Activated T-helper 17 cell treated with anti-CD3 and anti-CD28 coated beads, Interleukin-2, amount 50 U/mL, for 72 hours (primary cell): ENCODE measurements around the gene FGF5. TPM values are rescaled to one million over a fixed set of nuclear protein-coding genes. Genes with fewer than 3 reads are reported as not detected.
"Not testable (repeated sequence)": the region's sequence is repeated elsewhere in the genome, so short reads cannot be mapped to it uniquely, and the experiment has no call there.

Experiments
- ATAC-seq: fragments of 150-1000 bp; cut with Tn5 transposase; replicated peaks from 2 replicates; pipeline ENCODE4 v1.10.0; 2021; ENCODE audit warnings: mild to moderate bottlenecking, moderate library complexity
- H3K27ac Mint-ChIP-seq: one replicate; pipeline ENCODE4 v1.8.0; 2022; ENCODE audit warnings: mixed read lengths
- H3K27me3 Mint-ChIP-seq: one replicate; pipeline ENCODE4 v1.8.0; 2022; ENCODE audit warnings: mixed read lengths
- H3K36me3 Mint-ChIP-seq: one replicate; pipeline ENCODE4 v1.8.0; 2022; ENCODE audit warnings: low read depth, mild to moderate bottlenecking, mixed read lengths
- H3K4me1 Mint-ChIP-seq: one replicate; pipeline ENCODE4 v1.8.0; 2022; ENCODE audit warnings: mixed read lengths
- H3K4me3 Mint-ChIP-seq: one replicate; pipeline ENCODE4 v1.8.0; 2022; ENCODE audit warnings: mild to moderate bottlenecking, mixed read lengths
- H3K9me3 Mint-ChIP-seq: one replicate; pipeline ENCODE4 v1.8.0; 2022; ENCODE audit warnings: mixed read lengths
- total RNA-seq, 2 donors: library from RNA; stranded (reverse); gene quantifications; one replicate each; pipeline ENCODE4 v1.2.3, GENCODE V29; 2022

FGF5 gene
- total RNA-seq, 2 donors from 2014 or later = not detected

- Mint-ChIP-seq H3K4me3 (no peak overlapping the region), H3K4me1 (peaks cover 6% of the 10 kb centered on the region), H3K9me3 (no peaks in the 10 kb centered on the region), H3K27me3 (peaks cover 69% of the 10 kb centered on the region), H3K36me3 (no peaks in the 10 kb centered on the region), H3K27ac (no peak overlapping the region)
- no peak for ATAC-seq
Observed at GRCh38 chr4:80263541-80264351, 2.7 kb upstream of the FGF5 start.

- H3K36me3 Mint-ChIP-seq = no peaks in the 10 kb centered on the region
- H3K27me3 Mint-ChIP-seq = peaks cover 70% of the 10 kb centered on the region
- H3K4me3 Mint-ChIP-seq = no peak overlapping the region
- H3K27ac Mint-ChIP-seq = no peak overlapping the region
- no peaks in the 10 kb centered on the region for H3K9me3 Mint-ChIP-seq
- no peak for ATAC-seq
- peaks cover 6% of the 10 kb centered on the region for H3K4me1 Mint-ChIP-seq
Observed at GRCh38 chr4:80264352-80264647, 2.2 kb upstream of the FGF5 start.

GRCh38 chr4:80264825-80265224 lies 1.6 kb upstream of the FGF5 start:
- Mint-ChIP-seq H3K9me3 (no peaks in the 10 kb centered on the region), H3K27ac (no peak overlapping the region), H3K27me3 (peaks cover 70% of the 10 kb centered on the region), H3K4me3 (no peak overlapping the region), H3K36me3 (no peaks in the 10 kb centered on the region), H3K4me1 (peaks cover 6% of the 10 kb centered on the region)
- no peak for ATAC-seq

- H3K9me3 Mint-ChIP-seq = no peaks in the 10 kb centered on the region
- peaks cover 75% of the 10 kb centered on the region for H3K27me3 Mint-ChIP-seq
- H3K27ac Mint-ChIP-seq = no peak overlapping the region
- no peaks in the 10 kb centered on the region for H3K36me3 Mint-ChIP-seq
- peaks cover 6% of the 10 kb centered on the region for H3K4me1 Mint-ChIP-seq
- peak overlapping the region; percentile 72 for H3K4me3 Mint-ChIP-seq
- no peak for ATAC-seq
Observed at GRCh38 chr4:80265571-80266252, 752 bp upstream of the FGF5 start.

GRCh38 chr4:80266902-80267380 lies 477 bp downstream of the FGF5 start:
- Mint-ChIP-seq H3K4me3 (peak overlapping the region; percentile 72), H3K36me3 (no peaks in the 10 kb centered on the region), H3K4me1 (peaks cover 6% of the 10 kb centered on the region), H3K27me3 (peaks cover 82% of the 10 kb centered on the region), H3K27ac (no peak overlapping the region), H3K9me3 (no peaks in the 10 kb centered on the region)
- ATAC-seq = no peak

- Mint-ChIP-seq H3K9me3 (no peaks in the 10 kb centered on the region), H3K27me3 (peaks cover 81% of the 10 kb centered on the region), H3K4me3 (no peak overlapping the region), H3K36me3 (no peaks in the 10 kb centered on the region), H3K27ac (no peak overlapping the region), H3K4me1 (peaks cover 6% of the 10 kb centered on the region)
- no peak for ATAC-seq
Observed at GRCh38 chr4:80268081-80268823, 1.8 kb downstream of the FGF5 start.

- H3K27me3 Mint-ChIP-seq = peaks cover 77% of the 10 kb centered on the region
- no peak overlapping the region for H3K4me3 Mint-ChIP-seq
- no peak for ATAC-seq
- H3K27ac Mint-ChIP-seq = no peak overlapping the region
- H3K36me3 Mint-ChIP-seq = no peaks in the 10 kb centered on the region
- peaks cover 6% of the 10 kb centered on the region for H3K4me1 Mint-ChIP-seq
- H3K9me3 Mint-ChIP-seq = no peaks in the 10 kb centered on the region
Observed at GRCh38 chr4:80268936-80269335, 2.5 kb downstream of the FGF5 start.

GRCh38 chr4:80270321-80270720 lies 3.9 kb downstream of the FGF5 start:
- no peak for ATAC-seq
- H3K27ac Mint-ChIP-seq = no peak overlapping the region
- H3K36me3 Mint-ChIP-seq = no peaks in the 10 kb centered on the region
- H3K9me3 Mint-ChIP-seq = no peaks in the 10 kb centered on the region
- peaks cover 6% of the 10 kb centered on the region for H3K4me1 Mint-ChIP-seq
- H3K4me3 Mint-ChIP-seq = no peak overlapping the region
- H3K27me3 Mint-ChIP-seq = peaks cover 63% of the 10 kb centered on the region

GRCh38 chr4:80270868-80271267 lies 4.4 kb downstream of the FGF5 start:
- ATAC-seq = no peak
- Mint-ChIP-seq H3K36me3 (no peaks in the 10 kb centered on the region), H3K4me1 (peaks cover 6% of the 10 kb centered on the region), H3K4me3 (no peak overlapping the region), H3K9me3 (no peaks in the 10 kb centered on the region), H3K27me3 (peaks cover 58% of the 10 kb centered on the region), H3K27ac (no peak overlapping the region)

- Mint-ChIP-seq H3K36me3 (no peaks in the 10 kb centered on the region), H3K27ac (no peak overlapping the region), H3K9me3 (no peaks in the 10 kb centered on the region), H3K27me3 (peaks cover 50% of the 10 kb centered on the region), H3K4me1 (peaks cover 2% of the 10 kb centered on the region), H3K4me3 (no peak overlapping the region)
- ATAC-seq = no peak
Observed at GRCh38 chr4:80271801-80272200, 5.3 kb downstream of the FGF5 start.

GRCh38 chr4:80276931-80277330 lies 10.5 kb downstream of the FGF5 start:
- H3K4me3 Mint-ChIP-seq = no peak overlapping the region
- H3K27ac Mint-ChIP-seq = no peak overlapping the region
- no peaks in the 10 kb centered on the region for H3K36me3 Mint-ChIP-seq
- peaks cover 8% of the 10 kb centered on the region for H3K27me3 Mint-ChIP-seq
- H3K4me1 Mint-ChIP-seq = no peaks in the 10 kb centered on the region
- no peaks in the 10 kb centered on the region for H3K9me3 Mint-ChIP-seq
- no peak for ATAC-seq

GRCh38 chr4:80279751-80280150 lies 13.3 kb downstream of the FGF5 start:
- no peaks in the 10 kb centered on the region for H3K9me3 Mint-ChIP-seq
- H3K4me1 Mint-ChIP-seq = no peaks in the 10 kb centered on the region
- no peak overlapping the region for H3K27ac Mint-ChIP-seq
- peaks cover 8% of the 10 kb centered on the region for H3K27me3 Mint-ChIP-seq
- no peak for ATAC-seq
- no peak overlapping the region for H3K4me3 Mint-ChIP-seq
- H3K36me3 Mint-ChIP-seq = no peaks in the 10 kb centered on the region

GRCh38 chr4:80286451-80286850 lies 20.0 kb downstream of the FGF5 start:
- Mint-ChIP-seq H3K36me3 (no peaks in the 10 kb centered on the region), H3K4me3 (no peak overlapping the region), H3K9me3 (no peaks in the 10 kb centered on the region), H3K4me1 (no peaks in the 10 kb centered on the region), H3K27me3 (peaks cover 20% of the 10 kb centered on the region), H3K27ac (no peak overlapping the region)
- no peak for ATAC-seq

GRCh38 chr4:80290665-80291064 lies 24.2 kb downstream of the FGF5 start:
- H3K36me3 Mint-ChIP-seq, H3K9me3 Mint-ChIP-seq, H3K27me3 Mint-ChIP-seq, ATAC-seq, H3K27ac Mint-ChIP-seq, H3K4me3 Mint-ChIP-seq, H3K4me1 Mint-ChIP-seq: not testable (repeated sequence)

- Mint-ChIP-seq H3K9me3 (no peaks in the 10 kb centered on the region), H3K27ac (no peak overlapping the region), H3K36me3 (no peaks in the 10 kb centered on the region), H3K4me1 (no peaks in the 10 kb centered on the region), H3K27me3 (no peaks in the 10 kb centered on the region), H3K4me3 (no peak overlapping the region)
- no peak for ATAC-seq
Observed at GRCh38 chr4:80294206-80294605, 27.7 kb downstream of the FGF5 start.
